Measurements from ENCODE around the gene RBL2. TPM values are rescaled to one million over a fixed set of nuclear protein-coding genes. Genes with fewer than 3 reads are reported as not detected.
A peak's percentile ranks its signal among the peaks of the same experiment; 100 is the strongest.

Gene RBL2
- total and polyA plus RNA-seq, 12 donors: 18.7 to 48.5 (median 34.3) TPM

- no peak for DNase-seq
- Histone ChIP-seq H3K27me3 (no peaks in the 10 kb centered on the region), H3K27ac (peak overlapping the region; percentile 68 to 97 (median 89)), H3K36me3 (no peaks in the 10 kb centered on the region), H3K4me3 (peak overlapping the region in 1 of 10 donors; percentile 10), H3K9me3 (peaks cover 0 to 6% (median 0%) of the 10 kb centered on the region in 11 donors), H3K4me1 (peaks cover 0 to 51% (median 28%) of the 10 kb centered on the region in 9 donors)
- no peak for ATAC-seq
- intact Hi-C loops (cut with DNase I): no loop called here
- 95% methylated on average over 4 of the region's 4 CpGs for WGBS, 2 donors
- TF ChIP-seq CTCF (IDR thresholded peaks at IDR 0.05): no peak
Measured at GRCh38 chr16:53517851-53518250, 83.6 kb downstream of the RBL2 start.

- TF ChIP-seq CTCF (IDR thresholded peaks at IDR 0.05): no peak
- Histone ChIP-seq H3K9me3 (peaks cover 0 to 6% (median 0%) of the 10 kb centered on the region in 11 donors), H3K4me1 (peaks cover 0 to 51% (median 28%) of the 10 kb centered on the region in 9 donors), H3K27ac (peak overlapping the region; percentile 68 to 97 (median 89)), H3K27me3 (no peaks in the 10 kb centered on the region), H3K4me3 (peak overlapping the region in 5 of 10 donors; percentile 10 to 36 (median 18)), H3K36me3 (no peaks in the 10 kb centered on the region)
- ATAC-seq (peak; percentile 77 to 96 (median 92)), DNase-seq (peak in 1 of 2 donors; percentile 79)
- WGBS, 2 donors: 58 to 65% methylated on average over 19 of the region's 19 CpGs
- intact Hi-C loops (cut with DNase I): no loop called here
Measured at GRCh38 chr16:53518550-53519416, 84.5 kb downstream of the RBL2 start.

- Histone ChIP-seq H3K9me3 (peaks cover 0 to 6% (median 0%) of the 10 kb centered on the region in 11 donors), H3K27ac (peak overlapping the region; percentile 68 to 97 (median 89)), H3K36me3 (no peaks in the 10 kb centered on the region), H3K4me3 (peak overlapping the region in 1 of 10 donors; percentile 36), H3K4me1 (peaks cover 0 to 51% (median 28%) of the 10 kb centered on the region in 9 donors), H3K27me3 (no peaks in the 10 kb centered on the region)
- WGBS, 2 donors: 92 to 95% methylated on average over 8 of the region's 8 CpGs
- intact Hi-C loops (cut with DNase I): no loop called here
- TF ChIP-seq CTCF (IDR thresholded peaks at IDR 0.05): no peak
- DNase-seq: no peak
- no peak for ATAC-seq
Measured at GRCh38 chr16:53519417-53520091, 85.3 kb downstream of the RBL2 start.

- DNase-seq (no peak), ATAC-seq (no peak)
Measured at GRCh38 chr16:53523126-53523804, 89.0 kb downstream of the RBL2 start.

More at GRCh38 chr16:53523126-53523804, 89.0 kb downstream of the RBL2 start:
- no peak overlapping the region for H3K27ac ChIP-seq
- H3K4me3 ChIP-seq: no peak overlapping the region
- no peaks in the 10 kb centered on the region for H3K36me3 ChIP-seq
- H3K27me3 ChIP-seq: no peaks in the 10 kb centered on the region
- WGBS, 2 donors: 94 to 96% methylated on average over 21 of the region's 21 CpGs
- intact Hi-C loops (cut with DNase I): no loop called here
- H3K9me3 ChIP-seq: no peaks in the 10 kb centered on the region
- H3K4me1 ChIP-seq: peaks cover 0 to 24% (median 6%) of the 10 kb centered on the region in 9 donors
- TF ChIP-seq CTCF (IDR thresholded peaks at IDR 0.05): no peak

All from heart right ventricle (tissue), 16 donors.